ENCODE results near the gene TNKS1BP1. TPM values are rescaled to one million over a fixed set of nuclear protein-coding genes. Genes with fewer than 3 reads are reported as not detected.
A peak's percentile ranks its signal among the peaks of the same experiment; 100 is the strongest.

The TNKS1BP1 gene, protein sequence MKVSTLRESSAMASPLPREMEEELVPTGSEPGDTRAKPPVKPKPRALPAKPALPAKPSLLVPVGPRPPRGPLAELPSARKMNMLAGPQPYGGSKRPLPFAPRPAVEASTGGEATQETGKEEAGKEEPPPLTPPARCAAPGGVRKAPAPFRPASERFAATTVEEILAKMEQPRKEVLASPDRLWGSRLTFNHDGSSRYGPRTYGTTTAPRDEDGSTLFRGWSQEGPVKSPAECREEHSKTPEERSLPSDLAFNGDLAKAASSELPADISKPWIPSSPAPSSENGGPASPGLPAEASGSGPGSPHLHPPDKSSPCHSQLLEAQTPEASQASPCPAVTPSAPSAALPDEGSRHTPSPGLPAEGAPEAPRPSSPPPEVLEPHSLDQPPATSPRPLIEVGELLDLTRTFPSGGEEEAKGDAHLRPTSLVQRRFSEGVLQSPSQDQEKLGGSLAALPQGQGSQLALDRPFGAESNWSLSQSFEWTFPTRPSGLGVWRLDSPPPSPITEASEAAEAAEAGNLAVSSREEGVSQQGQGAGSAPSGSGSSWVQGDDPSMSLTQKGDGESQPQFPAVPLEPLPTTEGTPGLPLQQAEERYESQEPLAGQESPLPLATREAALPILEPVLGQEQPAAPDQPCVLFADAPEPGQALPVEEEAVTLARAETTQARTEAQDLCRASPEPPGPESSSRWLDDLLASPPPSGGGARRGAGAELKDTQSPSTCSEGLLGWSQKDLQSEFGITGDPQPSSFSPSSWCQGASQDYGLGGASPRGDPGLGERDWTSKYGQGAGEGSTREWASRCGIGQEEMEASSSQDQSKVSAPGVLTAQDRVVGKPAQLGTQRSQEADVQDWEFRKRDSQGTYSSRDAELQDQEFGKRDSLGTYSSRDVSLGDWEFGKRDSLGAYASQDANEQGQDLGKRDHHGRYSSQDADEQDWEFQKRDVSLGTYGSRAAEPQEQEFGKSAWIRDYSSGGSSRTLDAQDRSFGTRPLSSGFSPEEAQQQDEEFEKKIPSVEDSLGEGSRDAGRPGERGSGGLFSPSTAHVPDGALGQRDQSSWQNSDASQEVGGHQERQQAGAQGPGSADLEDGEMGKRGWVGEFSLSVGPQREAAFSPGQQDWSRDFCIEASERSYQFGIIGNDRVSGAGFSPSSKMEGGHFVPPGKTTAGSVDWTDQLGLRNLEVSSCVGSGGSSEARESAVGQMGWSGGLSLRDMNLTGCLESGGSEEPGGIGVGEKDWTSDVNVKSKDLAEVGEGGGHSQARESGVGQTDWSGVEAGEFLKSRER (N-terminal part only)
- polyA plus RNA-seq (2013, experiment 1 of 4), result 121 TPM
- 133 TPM for polyA plus RNA-seq (2013, experiment 2 of 4)
- polyA plus RNA-seq (2013, experiment 3 of 4), result 93.0 TPM
- polyA plus RNA-seq (2013, experiment 4 of 4), result 107 TPM

GRCh38 chr11:57324886-57325734, at the start of gene TNKS1BP1:
TNKS1BP1 (minus strand) TSS chr11:57324952; CDS start chr11:57321885, 3,067 bp downstream.
- WGBS, 2 experiments, result 5 to 6% methylated on average over 61 of the region's 61 CpGs
- H3K9me3 ChIP-seq (ENCODE audit: control insufficient read depth, low read length), result no peaks in the 10 kb centered on the region
- H3K4me1 ChIP-seq (ENCODE audit: control insufficient read depth, insufficient read depth, low read length), result peaks cover 31% of the 10 kb centered on the region
- peak within 1 kb of the TSS; percentile 74 for H3K4me3 ChIP-seq (ENCODE audit: insufficient read depth, low read depth, low read length)
- peaks cover 50% of the 10 kb centered on the region for H3K36me3 ChIP-seq (ENCODE audit: control insufficient read depth, insufficient read depth, low read length)
- peak within 1 kb of the TSS; percentile 98 for H3K27ac ChIP-seq (ENCODE audit: insufficient read depth, low read depth, low read length, poor library complexity, severe bottlenecking)
- H3K27me3 ChIP-seq (ENCODE audit: control insufficient read depth, insufficient read depth, low read length, poor library complexity, severe bottlenecking), result no peaks in the 10 kb centered on the region

GRCh38 chr11:57373146-57373545, 48.4 kb upstream of the TNKS1BP1 start:
- Histone ChIP-seq H3K9me3 (ENCODE audit: control insufficient read depth, low read length) (no peaks in the 10 kb centered on the region), H3K27ac (ENCODE audit: insufficient read depth, low read depth, low read length, poor library complexity, severe bottlenecking) (no peak overlapping the region), H3K36me3 (ENCODE audit: control insufficient read depth, insufficient read depth, low read length) (no peaks in the 10 kb centered on the region), H3K4me3 (ENCODE audit: insufficient read depth, low read depth, low read length) (no peak overlapping the region), H3K4me1 (ENCODE audit: control insufficient read depth, insufficient read depth, low read length) (no peaks in the 10 kb centered on the region), H3K27me3 (ENCODE audit: control insufficient read depth, insufficient read depth, low read length, poor library complexity, severe bottlenecking) (no peaks in the 10 kb centered on the region)
- 81 to 87% methylated on average over 3 of the region's 3 CpGs for WGBS, 2 experiments

DNA sequence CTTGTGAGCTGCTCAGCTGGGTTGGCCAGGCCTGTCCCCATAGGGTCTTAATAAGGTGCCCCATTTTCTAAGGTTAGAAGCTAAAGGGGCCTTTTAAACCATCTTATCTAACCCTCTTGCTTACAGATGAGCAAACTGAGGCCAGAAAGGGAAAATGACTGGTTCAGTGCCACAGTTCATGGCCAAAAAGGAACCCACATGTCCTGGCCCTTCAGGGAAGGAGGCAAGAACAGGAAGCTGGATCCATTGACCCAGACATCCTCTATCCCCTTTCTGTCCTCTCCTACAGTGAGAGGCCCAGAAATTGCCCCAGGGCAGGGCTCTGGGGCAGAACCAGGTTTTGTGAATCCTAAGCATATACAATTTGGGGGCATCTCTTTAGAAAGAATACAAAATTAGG, 46.2 kb upstream of the TNKS1BP1 start:
- no peaks in the 10 kb centered on the region for H3K36me3 ChIP-seq (ENCODE audit: control insufficient read depth, insufficient read depth, low read length)
- H3K4me3 ChIP-seq (ENCODE audit: insufficient read depth, low read depth, low read length), result no peak overlapping the region
- peaks cover 4% of the 10 kb centered on the region for H3K4me1 ChIP-seq (ENCODE audit: control insufficient read depth, insufficient read depth, low read length)
- H3K9me3 ChIP-seq (ENCODE audit: control insufficient read depth, low read length), result no peaks in the 10 kb centered on the region
- H3K27me3 ChIP-seq (ENCODE audit: control insufficient read depth, insufficient read depth, low read length, poor library complexity, severe bottlenecking), result no peaks in the 10 kb centered on the region
- no peak overlapping the region for H3K27ac ChIP-seq (ENCODE audit: insufficient read depth, low read depth, low read length, poor library complexity, severe bottlenecking)

GRCh38 chr11:57370251-57370650, 45.5 kb upstream of the TNKS1BP1 start:
- Histone ChIP-seq H3K4me3 (ENCODE audit: insufficient read depth, low read depth, low read length) (no peak overlapping the region), H3K9me3 (ENCODE audit: control insufficient read depth, low read length) (no peaks in the 10 kb centered on the region), H3K27ac (ENCODE audit: insufficient read depth, low read depth, low read length, poor library complexity, severe bottlenecking) (no peak overlapping the region), H3K27me3 (ENCODE audit: control insufficient read depth, insufficient read depth, low read length, poor library complexity, severe bottlenecking) (no peaks in the 10 kb centered on the region), H3K36me3 (ENCODE audit: control insufficient read depth, insufficient read depth, low read length) (no peaks in the 10 kb centered on the region), H3K4me1 (ENCODE audit: control insufficient read depth, insufficient read depth, low read length) (peaks cover 8% of the 10 kb centered on the region)
- WGBS, 2 experiments, result 91 to 95% methylated on average over 6 to 7 of the region's 7 CpGs

GRCh38 chr11:57368845-57369232, 44.1 kb upstream of the TNKS1BP1 start:
- WGBS, 2 experiments, result 83 to 88% methylated on average over 5 of the region's 5 CpGs
- no peak overlapping the region for H3K27ac ChIP-seq (ENCODE audit: insufficient read depth, low read depth, low read length, poor library complexity, severe bottlenecking)
- H3K4me3 ChIP-seq (ENCODE audit: insufficient read depth, low read depth, low read length), result no peak overlapping the region
- H3K27me3 ChIP-seq (ENCODE audit: control insufficient read depth, insufficient read depth, low read length, poor library complexity, severe bottlenecking), result no peaks in the 10 kb centered on the region
- H3K9me3 ChIP-seq (ENCODE audit: control insufficient read depth, low read length), result no peaks in the 10 kb centered on the region
- peaks cover 11% of the 10 kb centered on the region for H3K4me1 ChIP-seq (ENCODE audit: control insufficient read depth, insufficient read depth, low read length)
- no peaks in the 10 kb centered on the region for H3K36me3 ChIP-seq (ENCODE audit: control insufficient read depth, insufficient read depth, low read length)

DNA sequence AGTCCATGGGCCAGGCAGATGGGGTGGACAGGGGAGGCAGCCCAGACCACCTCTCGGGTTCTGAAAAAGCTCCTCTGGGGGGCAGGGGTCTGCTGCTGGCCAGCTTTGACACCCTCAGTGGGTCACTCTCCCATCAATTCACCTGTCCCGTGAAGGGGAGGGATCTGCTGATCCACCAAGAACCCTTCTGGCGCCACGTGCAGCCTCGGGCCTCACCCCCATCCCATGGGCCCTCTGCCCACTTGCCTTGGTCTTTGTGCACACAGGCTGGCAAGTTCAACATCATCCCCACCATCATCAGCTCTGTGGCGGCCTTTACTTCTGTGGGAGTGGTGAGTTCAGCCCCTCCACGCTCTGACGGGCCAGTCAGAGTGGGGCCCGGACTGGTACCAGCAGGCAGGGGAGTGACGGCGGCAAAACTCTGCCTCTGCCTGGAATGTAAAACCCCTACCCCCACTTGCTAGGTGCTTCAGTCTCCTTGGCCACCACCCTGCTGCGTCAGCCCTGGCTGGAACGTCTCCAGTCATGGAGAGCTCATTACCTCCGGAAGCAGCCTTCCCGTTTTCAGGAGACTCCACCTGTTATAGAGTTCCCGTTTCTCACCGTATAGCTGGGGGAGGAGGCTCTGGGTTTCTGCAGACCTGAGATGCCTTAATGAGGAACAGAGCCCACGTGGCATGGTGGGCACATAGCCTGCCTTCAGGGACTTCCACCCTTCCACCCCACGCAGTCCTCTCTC, 43.5 kb upstream of the TNKS1BP1 start:
- no peaks in the 10 kb centered on the region for H3K27me3 ChIP-seq (ENCODE audit: control insufficient read depth, insufficient read depth, low read length, poor library complexity, severe bottlenecking)
- H3K4me3 ChIP-seq (ENCODE audit: insufficient read depth, low read depth, low read length), result no peak overlapping the region
- 84 to 87% methylated on average over 19 of the region's 19 CpGs for WGBS, 2 experiments
- no peak overlapping the region for H3K27ac ChIP-seq (ENCODE audit: insufficient read depth, low read depth, low read length, poor library complexity, severe bottlenecking)
- peaks cover 11% of the 10 kb centered on the region for H3K4me1 ChIP-seq (ENCODE audit: control insufficient read depth, insufficient read depth, low read length)
- no peaks in the 10 kb centered on the region for H3K36me3 ChIP-seq (ENCODE audit: control insufficient read depth, insufficient read depth, low read length)
- no peaks in the 10 kb centered on the region for H3K9me3 ChIP-seq (ENCODE audit: control insufficient read depth, low read length)

GRCh38 chr11:57364851-57365660, 40.3 kb upstream of the TNKS1BP1 start:
- Histone ChIP-seq H3K36me3 (ENCODE audit: control insufficient read depth, insufficient read depth, low read length) (no peaks in the 10 kb centered on the region), H3K4me3 (ENCODE audit: insufficient read depth, low read depth, low read length) (no peak overlapping the region), H3K9me3 (ENCODE audit: control insufficient read depth, low read length) (no peaks in the 10 kb centered on the region), H3K27ac (ENCODE audit: insufficient read depth, low read depth, low read length, poor library complexity, severe bottlenecking) (no peak overlapping the region), H3K4me1 (ENCODE audit: control insufficient read depth, insufficient read depth, low read length) (peaks cover 14% of the 10 kb centered on the region), H3K27me3 (ENCODE audit: control insufficient read depth, insufficient read depth, low read length, poor library complexity, severe bottlenecking) (no peaks in the 10 kb centered on the region)
- 51 to 60% methylated on average over 9 of the region's 9 CpGs for WGBS, 2 experiments

- H3K36me3 ChIP-seq (ENCODE audit: control insufficient read depth, insufficient read depth, low read length), result no peaks in the 10 kb centered on the region
- H3K27ac ChIP-seq (ENCODE audit: insufficient read depth, low read depth, low read length, poor library complexity, severe bottlenecking), result no peak overlapping the region
- WGBS, 2 experiments, result 82 to 85% methylated on average over 5 to 7 of the region's 7 CpGs
- no peaks in the 10 kb centered on the region for H3K27me3 ChIP-seq (ENCODE audit: control insufficient read depth, insufficient read depth, low read length, poor library complexity, severe bottlenecking)
- H3K4me1 ChIP-seq (ENCODE audit: control insufficient read depth, insufficient read depth, low read length), result peaks cover 19% of the 10 kb centered on the region
- no peak overlapping the region for H3K4me3 ChIP-seq (ENCODE audit: insufficient read depth, low read depth, low read length)
- H3K9me3 ChIP-seq (ENCODE audit: control insufficient read depth, low read length), result no peaks in the 10 kb centered on the region
Measured at GRCh38 chr11:57363131-57364080, 38.7 kb upstream of the TNKS1BP1 start.

All from ectodermal cell (in vitro differentiated cells).